Erythroblast (primary cell): ENCODE results near the gene AK8.

Experiments used
- GATA1 ChIP-seq: IDR thresholded peaks from 2 replicates; pipeline ENCODE4 v1.6.1; 2011; ENCODE audit warnings: low read depth, mild to moderate bottlenecking, control low read depth, low read length, moderate library complexity
- POLR2A ChIP-seq: IDR thresholded peaks from 2 replicates; pipeline ENCODE4 v1.6.1; 2011; ENCODE audit warnings: mild to moderate bottlenecking, low read length

GRCh38 chr9:132697230-132697629 is 180.9 kb downstream of the AK8 start:
- no peak for TF ChIP-seq POLR2A
- no peak for TF ChIP-seq GATA1
